ENCODE results near the gene SLC41A2.

DNA sequence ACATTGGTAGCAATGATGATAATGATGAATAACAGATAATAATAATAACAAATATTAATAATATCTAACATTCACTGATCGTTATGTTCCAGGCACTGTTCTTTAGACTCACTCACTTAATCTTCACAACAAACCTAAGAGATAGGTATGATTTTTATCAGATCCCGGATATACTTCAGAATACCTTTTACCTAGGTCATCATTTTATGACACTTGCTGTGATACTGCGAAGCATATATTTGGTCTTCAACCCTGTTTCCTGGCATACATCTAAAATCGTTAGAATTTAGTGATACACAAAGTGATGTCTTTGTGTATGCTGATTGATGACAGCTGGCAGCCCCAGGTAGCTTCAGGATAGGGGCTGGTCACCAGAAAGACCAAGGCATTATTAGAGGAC lies 46.1 kb downstream of the SLC41A2 start:
- TF ChIP-seq, protein P1, sequence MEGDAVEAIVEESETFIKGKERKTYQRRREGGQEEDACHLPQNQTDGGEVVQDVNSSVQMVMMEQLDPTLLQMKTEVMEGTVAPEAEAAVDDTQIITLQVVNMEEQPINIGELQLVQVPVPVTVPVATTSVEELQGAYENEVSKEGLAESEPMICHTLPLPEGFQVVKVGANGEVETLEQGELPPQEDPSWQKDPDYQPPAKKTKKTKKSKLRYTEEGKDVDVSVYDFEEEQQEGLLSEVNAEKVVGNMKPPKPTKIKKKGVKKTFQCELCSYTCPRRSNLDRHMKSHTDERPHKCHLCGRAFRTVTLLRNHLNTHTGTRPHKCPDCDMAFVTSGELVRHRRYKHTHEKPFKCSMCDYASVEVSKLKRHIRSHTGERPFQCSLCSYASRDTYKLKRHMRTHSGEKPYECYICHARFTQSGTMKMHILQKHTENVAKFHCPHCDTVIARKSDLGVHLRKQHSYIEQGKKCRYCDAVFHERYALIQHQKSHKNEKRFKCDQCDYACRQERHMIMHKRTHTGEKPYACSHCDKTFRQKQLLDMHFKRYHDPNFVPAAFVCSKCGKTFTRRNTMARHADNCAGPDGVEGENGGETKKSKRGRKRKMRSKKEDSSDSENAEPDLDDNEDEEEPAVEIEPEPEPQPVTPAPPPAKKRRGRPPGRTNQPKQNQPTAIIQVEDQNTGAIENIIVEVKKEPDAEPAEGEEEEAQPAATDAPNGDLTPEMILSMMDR (IDR thresholded peaks at IDR 0.05): no peak
- no peak for TF ChIP-seq EZH2 (IDR thresholded peaks at IDR 0.05; ENCODE audit: borderline replicate concordance, insufficient read depth, low read depth, low read length, poor library complexity, severe bottlenecking)
